HG02623 (cell line): ENCODE measurements around the gene KCNIP3.

Experiments used
- ATAC-seq: cut with Tn5 transposase; IDR thresholded peaks from one replicate; pipeline ENCODE4 v1.9.1; 2021; ENCODE audit warnings: moderate library complexity; ENCODE audit not compliant: unreplicated experiment

Gene KCNIP3

GRCh38 chr2:95294579-95295250, 2.4 kb upstream of the KCNIP3 start:
- ATAC-seq, result no peak

- ATAC-seq, result no peak
These were observed 1.8 kb upstream of the KCNIP3 start for GRCh38 chr2:95295376-95295775.

GRCh38 chr2:95296011-95296410, 1.1 kb upstream of the KCNIP3 start:
- ATAC-seq, result no peak

DNA sequence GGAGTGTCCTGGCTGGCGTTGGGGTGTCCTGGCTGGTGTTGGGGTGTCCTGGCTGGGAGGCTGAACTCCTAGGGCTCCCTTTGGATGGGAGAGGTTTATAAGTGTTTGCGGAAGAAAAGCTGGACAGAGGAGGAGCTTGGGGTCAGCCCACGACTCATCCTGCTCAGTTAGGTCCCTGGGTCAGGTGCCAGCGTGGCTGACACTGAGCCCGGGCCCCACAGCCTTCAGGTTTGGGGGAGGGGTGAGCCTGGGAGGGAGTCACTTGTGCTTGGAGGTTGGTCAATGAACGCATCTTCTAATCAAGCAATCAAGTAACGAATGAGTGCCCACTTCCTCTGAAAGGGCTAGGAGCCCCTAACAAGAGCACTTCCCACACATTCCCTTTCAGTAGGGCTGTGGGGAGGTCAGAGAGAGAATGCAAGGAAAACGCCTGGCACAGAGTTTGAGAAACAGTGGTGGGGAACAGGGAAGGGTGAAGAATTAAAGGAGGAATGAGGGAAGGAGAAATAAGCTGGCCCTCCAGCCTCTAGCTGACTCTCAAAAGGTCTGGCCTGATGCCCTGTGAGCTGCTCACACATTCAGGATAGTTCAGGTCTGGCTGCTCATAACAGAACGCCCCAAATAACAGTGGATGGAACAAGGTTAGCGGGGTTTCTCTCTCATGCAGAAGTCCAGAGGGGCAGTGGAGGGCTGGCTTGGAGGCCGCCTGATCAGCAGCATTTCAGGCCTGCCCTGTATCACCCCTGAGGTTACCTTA, 670 bp downstream of the KCNIP3 start:
- no peak for ATAC-seq

DNA sequence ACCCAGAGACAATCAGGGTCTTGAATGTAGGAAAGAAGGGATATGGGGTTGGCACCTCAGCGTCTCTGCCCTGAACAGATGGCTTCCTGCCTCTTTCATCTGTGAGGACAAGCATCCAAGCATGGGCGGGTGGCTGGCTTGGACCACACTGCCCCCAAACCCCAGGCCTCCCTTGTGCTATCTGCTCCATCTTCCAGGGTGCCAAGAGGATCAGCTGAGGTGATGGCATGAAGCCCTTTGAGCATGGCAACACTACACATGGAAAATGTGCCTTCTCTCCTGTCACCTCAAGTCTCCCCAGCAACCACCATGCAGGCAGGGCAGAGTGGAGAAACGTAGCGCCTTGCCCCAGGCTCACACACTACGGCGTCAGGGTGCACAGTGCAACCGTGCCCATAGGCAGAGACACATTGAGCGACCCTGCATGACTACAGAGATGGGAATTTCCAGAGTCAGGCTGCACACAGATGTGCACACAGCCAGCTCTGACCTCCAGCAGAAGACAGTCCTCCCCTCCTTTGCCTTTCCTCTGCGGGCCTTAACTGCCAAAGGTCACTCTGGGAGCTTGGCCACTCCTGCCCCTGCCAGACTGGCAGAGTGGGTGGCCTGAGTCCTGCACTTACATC, 1.5 kb downstream of the KCNIP3 start:
- no peak for ATAC-seq

DNA sequence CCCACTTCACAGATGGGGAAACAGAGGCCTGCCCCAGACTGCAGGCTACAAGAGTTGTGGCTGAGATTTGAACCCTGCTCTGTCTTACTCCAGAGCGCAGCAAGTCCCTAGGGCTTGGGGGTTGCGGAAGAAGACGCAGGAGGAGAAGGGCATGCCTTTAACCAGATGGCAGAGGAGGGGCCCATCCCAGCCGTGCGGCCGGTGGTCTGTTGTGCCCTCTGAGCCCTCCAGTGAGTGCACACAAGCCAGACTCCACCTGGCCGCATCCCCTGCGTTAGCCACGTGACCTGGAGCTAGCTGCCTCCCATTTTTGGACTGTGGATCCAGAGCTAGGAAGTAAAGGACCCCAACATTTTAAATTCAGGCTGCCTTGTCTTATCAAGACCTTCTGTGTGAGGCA, 2.8 kb downstream of the KCNIP3 start:
- no peak for ATAC-seq

- ATAC-seq, result no peak
These were observed 3.3 kb downstream of the KCNIP3 start for GRCh38 chr2:95300450-95300849.

- no peak for ATAC-seq
These were observed 4.0 kb downstream of the KCNIP3 start for GRCh38 chr2:95301186-95301585.

DNA sequence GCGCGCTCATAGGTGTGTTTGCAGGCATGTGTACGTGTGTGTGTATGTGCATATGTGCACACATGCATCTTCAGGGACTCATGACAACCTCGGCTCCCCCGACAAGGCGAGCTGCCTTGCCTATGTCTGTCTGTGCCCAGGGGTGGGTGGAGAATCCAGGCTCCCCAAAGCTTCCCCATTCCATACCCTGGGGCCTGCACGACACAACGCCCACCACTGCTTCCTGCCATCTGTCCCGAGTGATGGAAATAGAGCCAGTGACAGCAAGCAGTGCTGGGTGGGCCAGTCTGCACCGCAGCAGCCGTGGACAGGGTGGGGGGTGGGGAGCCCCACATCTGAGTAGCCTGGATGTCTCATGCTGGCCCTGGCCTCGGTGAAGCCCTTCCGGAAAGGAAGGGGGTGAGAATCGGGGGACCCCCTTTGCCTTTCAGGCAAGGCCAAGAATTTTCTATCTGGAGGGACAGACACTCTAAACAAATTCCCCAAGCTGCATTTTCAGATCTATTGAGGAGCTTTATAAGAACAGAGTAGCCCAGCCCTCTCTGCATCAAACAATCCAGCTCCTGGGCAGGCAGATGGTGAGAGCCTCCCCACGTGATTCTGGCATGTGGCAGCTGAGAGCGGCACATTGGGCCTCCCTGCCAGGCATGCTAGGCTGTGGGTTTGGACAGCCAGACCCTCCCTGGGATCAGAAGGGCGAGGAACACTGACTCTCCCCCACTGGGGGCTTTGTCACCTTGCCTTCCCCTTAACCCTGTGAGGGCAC, 4.9 kb downstream of the KCNIP3 start:
- ATAC-seq, result no peak

GRCh38 chr2:95303191-95303919, 6.2 kb downstream of the KCNIP3 start:
- ATAC-seq, result no peak

GRCh38 chr2:95305380-95306061, 8.4 kb downstream of the KCNIP3 start:
- no peak for ATAC-seq

DNA sequence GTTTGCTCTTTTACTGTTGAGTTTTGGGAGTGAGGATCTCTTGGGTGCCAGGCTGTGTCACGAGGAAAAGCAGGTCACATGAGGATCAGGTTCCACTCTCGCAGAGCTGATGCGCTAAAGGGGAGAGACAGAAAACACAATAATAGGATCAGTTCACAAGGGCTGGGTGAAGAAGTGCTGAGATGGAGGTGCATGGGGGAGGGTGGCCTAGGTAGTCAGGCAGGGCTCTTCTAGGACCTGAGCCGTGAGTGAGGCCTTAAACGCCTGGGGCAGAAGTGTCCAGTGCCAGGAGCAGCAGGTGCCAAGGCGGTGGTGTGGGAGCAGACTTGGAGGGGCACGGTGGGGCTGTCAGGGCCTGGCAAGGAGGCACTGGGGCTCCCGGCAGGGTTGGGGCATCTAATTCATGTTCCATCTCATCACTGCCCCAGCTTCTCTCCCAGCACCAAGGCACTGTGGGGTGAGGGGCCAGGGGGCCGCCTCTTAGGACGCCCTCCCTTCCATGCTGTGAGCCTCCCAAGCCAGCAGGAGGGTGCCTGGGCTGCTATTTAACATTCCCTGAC, 9.3 kb downstream of the KCNIP3 start:
- no peak for ATAC-seq

DNA sequence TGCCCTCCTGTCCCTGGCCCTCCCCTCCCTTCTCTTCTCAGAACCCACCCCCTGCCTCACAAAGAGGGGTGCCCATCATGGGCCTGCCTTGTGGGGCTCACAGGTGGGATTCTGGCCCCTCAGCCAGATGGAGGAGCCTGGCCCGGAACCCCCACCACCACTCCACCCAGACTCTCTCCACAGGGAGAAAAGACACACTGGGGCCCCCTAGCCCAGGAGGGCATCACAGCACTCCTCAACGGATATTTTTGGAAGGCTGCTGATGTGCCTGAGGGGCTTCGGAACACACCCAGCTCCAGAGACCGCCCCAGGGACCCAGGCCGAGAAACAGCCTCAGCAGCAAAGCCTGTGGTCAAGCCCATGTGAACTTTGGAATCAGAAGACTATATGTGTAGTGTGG, 9.9 kb downstream of the KCNIP3 start:
- no peak for ATAC-seq

DNA sequence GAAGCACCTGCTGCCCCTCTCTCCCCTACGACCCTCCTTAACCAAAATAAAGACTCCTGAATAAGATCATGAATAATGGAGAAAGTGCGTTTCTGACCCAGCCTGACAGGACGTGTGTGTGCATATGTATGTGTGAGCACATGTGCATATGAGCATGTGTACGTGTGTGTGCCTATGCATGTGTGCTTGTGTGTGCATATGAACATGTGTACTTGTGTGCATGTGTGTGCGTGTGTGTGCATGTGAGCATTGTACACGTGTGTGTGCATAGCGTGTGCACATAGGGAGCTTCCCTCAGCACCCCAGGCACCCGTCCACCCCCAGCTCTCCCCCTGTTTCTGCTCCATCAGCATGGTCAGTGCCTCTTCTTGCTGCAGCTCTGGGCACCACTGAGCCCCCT, 10.7 kb downstream of the KCNIP3 start:
- ATAC-seq, result no peak

GRCh38 chr2:95308426-95308990, 11.4 kb downstream of the KCNIP3 start:
- no peak for ATAC-seq

DNA sequence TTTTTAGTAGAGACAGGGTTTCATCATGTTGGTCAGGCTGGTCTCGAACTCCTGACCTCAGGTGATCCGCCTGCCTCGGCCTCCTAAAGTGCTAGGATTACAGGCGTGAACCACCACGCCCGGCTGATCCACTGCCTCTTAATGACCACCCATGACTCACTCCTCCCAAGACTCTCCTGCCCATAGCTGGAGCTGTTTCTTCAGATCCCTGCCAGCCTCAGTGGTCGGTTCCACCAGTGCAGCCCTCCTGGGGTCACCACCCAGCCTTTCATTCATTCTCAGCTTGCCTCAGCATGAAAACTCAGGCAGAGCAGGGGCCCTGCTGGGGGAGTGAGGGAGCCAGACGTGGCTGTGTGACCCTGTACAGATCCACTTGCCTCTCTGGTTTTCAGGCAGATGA, 12.5 kb downstream of the KCNIP3 start:
- no peak for ATAC-seq

DNA sequence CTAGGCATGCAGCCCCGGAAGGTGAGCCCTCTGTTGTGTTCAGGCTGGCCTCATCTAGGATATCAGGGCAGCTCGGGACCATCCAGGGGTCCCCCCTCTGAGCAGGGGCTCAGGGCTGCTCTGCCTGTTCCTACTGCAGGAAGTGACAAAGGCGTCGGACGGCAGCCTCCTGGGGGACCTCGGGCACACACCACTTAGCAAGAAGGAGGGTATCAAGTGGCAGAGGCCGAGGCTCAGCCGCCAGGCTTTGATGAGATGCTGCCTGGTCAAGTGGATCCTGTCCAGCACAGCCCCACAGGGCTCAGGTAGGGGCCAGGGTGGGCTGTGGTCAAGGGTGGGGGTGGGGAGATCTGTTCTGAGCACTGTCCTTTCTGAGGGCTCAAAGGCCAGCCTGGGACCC, 13.1 kb downstream of the KCNIP3 start:
- no peak for ATAC-seq

GRCh38 chr2:95310651-95311050, 13.5 kb downstream of the KCNIP3 start:
- no peak for ATAC-seq

- no peak for ATAC-seq
These were observed 14.8 kb downstream of the KCNIP3 start for GRCh38 chr2:95311815-95312542.
